Keratinocyte (primary cell): Measurements from ENCODE around the gene CDK15. TPM values are rescaled to one million over a fixed set of nuclear protein-coding genes. Genes with fewer than 3 reads are reported as not detected.

Experiments used
- DNase-seq: peaks from one replicate; pipeline ENCODE4 v3.0.0-alpha.2; 2011; ENCODE audit warnings: low read depth, missing footprints, low spot score
- FAIRE-seq: peaks from 2 replicates; lab custom pipeline; 2011; peaks lifted over from hg19 to GRCh38; lab: Jason Lieb, UNC
- H2AFZ ChIP-seq: 2 replicates; pipeline ENCODE4 v1.6.0; 2012; ENCODE audit warnings: low read length, control low read depth, inconsistent platforms; ENCODE audit not compliant: control insufficient read depth
- H3K27ac ChIP-seq: 2 replicates; pipeline ENCODE4 v1.5.1; 2011; ENCODE audit warnings: low read length; ENCODE audit not compliant: control insufficient read depth, insufficient read depth
- H3K27me3 ChIP-seq: 3 replicates; pipeline ENCODE4 v1.6.0; 2011; ENCODE audit warnings: low read length; ENCODE audit not compliant: control insufficient read depth, insufficient read depth; ENCODE audit errors: extremely low read depth
- H3K36me3 ChIP-seq, 2 experiments: 2 replicates in 1 of 2; 3 replicates in 1 of 2; pipeline ENCODE4 v1.5.1; 2011; ENCODE audit warnings: low read length in 2 of 2, mild to moderate bottlenecking in 1 of 2; ENCODE audit not compliant: control insufficient read depth in 2 of 2, insufficient read depth in 2 of 2; ENCODE audit errors: extremely low read depth in 1 of 2
- H3K4me1 ChIP-seq: 3 replicates; pipeline ENCODE4 v1.5.1; 2011; ENCODE audit warnings: low read length; ENCODE audit not compliant: control insufficient read depth, insufficient read depth; ENCODE audit errors: extremely low read depth
- H3K4me2 ChIP-seq: 3 replicates; pipeline ENCODE4 v1.6.0; 2011; ENCODE audit warnings: low read depth, low read length; ENCODE audit not compliant: control insufficient read depth, insufficient read depth; ENCODE audit errors: extremely low read depth
- H3K4me3 ChIP-seq, 3 experiments: fragments of 200-600 bp in 1 of 3; sonication (generic) in 1 of 3; 2 replicates in 2 of 3; 3 replicates in 1 of 3; pipeline ENCODE4 v1.5.1; 2011 to 2016; ENCODE audit warnings: low read length in 3 of 3, mild to moderate bottlenecking in 3 of 3, control low read depth in 2 of 3, inconsistent platforms in 1 of 3, low read depth in 1 of 3, mixed read lengths in 1 of 3, mixed run types in 1 of 3, moderate library complexity in 1 of 3; ENCODE audit not compliant: control insufficient read depth in 2 of 3, insufficient read depth in 2 of 3; ENCODE audit errors: extremely low read depth in 1 of 3
- H3K79me2 ChIP-seq: 2 replicates; pipeline ENCODE4 v1.6.0; 2012; ENCODE audit warnings: low read length; ENCODE audit not compliant: control insufficient read depth, insufficient read depth
- H3K9ac ChIP-seq: 3 replicates; pipeline ENCODE4 v1.6.0; 2011; ENCODE audit warnings: low read length; ENCODE audit not compliant: control insufficient read depth, insufficient read depth; ENCODE audit errors: extremely low read depth
- H3K9me1 ChIP-seq: 3 replicates; pipeline ENCODE4 v1.6.0; 2011; ENCODE audit warnings: low read length; ENCODE audit not compliant: control insufficient read depth, insufficient read depth; ENCODE audit errors: extremely low read depth
- H3K9me3 ChIP-seq: 2 replicates; pipeline ENCODE4 v1.5.1; 2012; ENCODE audit warnings: low read depth, low read length; ENCODE audit not compliant: control insufficient read depth
- H4K20me1 ChIP-seq: 3 replicates; pipeline ENCODE4 v1.6.0; 2011; ENCODE audit warnings: low read length; ENCODE audit not compliant: control insufficient read depth, insufficient read depth; ENCODE audit errors: extremely low read depth
- EZH2 ChIP-seq: IDR thresholded peaks from one replicate; pipeline ENCODE4 v1.6.1; 2012; ENCODE audit warnings: inconsistent platforms, mild to moderate bottlenecking, low read length, moderate library complexity
- dilution Hi-C: fragments of 300-500 bp; cut with MboI; formaldehyde crosslinking; loops from one replicate; pipeline ENCODE4 v1.7.0; 2020; ENCODE audit warnings: low sequenced_read_pairs; ENCODE audit not compliant: extremely low pct_ligation_motif_present
- polyA plus RNA-seq, 5 experiments: library from polyadenylated mRNA; depleted of rRNA in 3 of 5; stranded (reverse) in 3 of 5; stranded (forward) in 1 of 5; unstranded in 1 of 5; fragments of >200 nt; gene quantifications; 1 replicate in 1 of 5; 2 replicates in 3 of 5; 3 replicates in 1 of 5; pipeline versions ENCODE4 v1.2.1 to v1.2.3, GENCODE V29; 2011 to 2012; ENCODE audit warnings: missing spikeins in 2 of 5, low read depth in 1 of 5, low replicate concordance in 1 of 5
- TF ChIP-seq, protein P1 (sequence below), 3 experiments: IDR thresholded peaks in 1 of 3; conservative IDR thresholded peaks in 1 of 3; optimal IDR thresholded peaks in 1 of 3; 2 replicates in 2 of 3; 3 replicates in 1 of 3; pipeline versions ENCODE3 to v1.5.1; 2011; ENCODE audit warnings: low read length in 3 of 3, mild to moderate bottlenecking in 3 of 3, moderate library complexity in 2 of 3, control low read depth in 1 of 3, inconsistent platforms in 1 of 3; ENCODE audit not compliant: insufficient read depth in 2 of 3; ENCODE audit errors: extremely low read depth in 1 of 3

The CDK15 gene
- polyA plus RNA-seq, 1 donor (not counting 4 experiments of a cell fraction or from before 2014, with no cell fraction given), result 0.96 TPM

DNA sequence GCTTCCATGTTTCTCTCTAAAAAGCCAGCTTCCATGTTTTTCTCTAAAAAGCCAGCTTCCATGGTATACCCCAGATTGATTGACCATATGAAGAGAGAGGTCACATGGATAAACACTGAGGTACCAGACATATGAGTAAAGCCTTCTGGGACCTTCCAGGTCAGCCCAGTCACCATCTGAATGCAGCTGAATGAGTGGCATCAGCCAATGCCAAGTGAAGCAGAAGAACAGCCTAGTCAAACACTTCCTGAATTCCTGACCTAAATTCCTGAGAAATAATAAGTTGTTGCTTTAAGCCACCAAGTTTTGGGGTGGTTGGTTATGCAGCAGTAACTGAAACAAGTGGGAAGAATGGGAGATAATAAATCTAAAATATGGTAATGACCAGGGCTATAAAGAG, 19.9 kb upstream of the CDK15 start:
- no peaks in the 10 kb centered on the region for H3K27me3 ChIP-seq
- no peaks in the 10 kb centered on the region for H4K20me1 ChIP-seq
- no peak overlapping the region for H3K9ac ChIP-seq
- H3K27ac ChIP-seq, result no peak overlapping the region
- dilution Hi-C loops, result no loop called here
- no peak for FAIRE-seq
- TF ChIP-seq, protein P1, sequence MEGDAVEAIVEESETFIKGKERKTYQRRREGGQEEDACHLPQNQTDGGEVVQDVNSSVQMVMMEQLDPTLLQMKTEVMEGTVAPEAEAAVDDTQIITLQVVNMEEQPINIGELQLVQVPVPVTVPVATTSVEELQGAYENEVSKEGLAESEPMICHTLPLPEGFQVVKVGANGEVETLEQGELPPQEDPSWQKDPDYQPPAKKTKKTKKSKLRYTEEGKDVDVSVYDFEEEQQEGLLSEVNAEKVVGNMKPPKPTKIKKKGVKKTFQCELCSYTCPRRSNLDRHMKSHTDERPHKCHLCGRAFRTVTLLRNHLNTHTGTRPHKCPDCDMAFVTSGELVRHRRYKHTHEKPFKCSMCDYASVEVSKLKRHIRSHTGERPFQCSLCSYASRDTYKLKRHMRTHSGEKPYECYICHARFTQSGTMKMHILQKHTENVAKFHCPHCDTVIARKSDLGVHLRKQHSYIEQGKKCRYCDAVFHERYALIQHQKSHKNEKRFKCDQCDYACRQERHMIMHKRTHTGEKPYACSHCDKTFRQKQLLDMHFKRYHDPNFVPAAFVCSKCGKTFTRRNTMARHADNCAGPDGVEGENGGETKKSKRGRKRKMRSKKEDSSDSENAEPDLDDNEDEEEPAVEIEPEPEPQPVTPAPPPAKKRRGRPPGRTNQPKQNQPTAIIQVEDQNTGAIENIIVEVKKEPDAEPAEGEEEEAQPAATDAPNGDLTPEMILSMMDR (optimal IDR thresholded peaks at IDR 0.05 in 1 of 3, IDR thresholded peaks at IDR 0.05 in 1 of 3, conservative IDR thresholded peaks at IDR 0.05 in 1 of 3; ENCODE audit: extremely low read depth in 1 of 3, insufficient read depth in 2 of 3, low read length in 3 of 3), result no peak
- TF ChIP-seq EZH2, result no peak
- no peak overlapping the region for H2AFZ ChIP-seq
- DNase-seq, result no peak
- H3K79me2 ChIP-seq, result no peaks in the 10 kb centered on the region
- H3K4me2 ChIP-seq, result no peak overlapping the region
- H3K4me3 ChIP-seq, result no peak overlapping the region
- no peaks in the 10 kb centered on the region for H3K9me3 ChIP-seq
- H3K4me1 ChIP-seq, result no peaks in the 10 kb centered on the region
- H3K36me3 ChIP-seq, result no peaks in the 10 kb centered on the region
- no peaks in the 10 kb centered on the region for H3K9me1 ChIP-seq

DNA sequence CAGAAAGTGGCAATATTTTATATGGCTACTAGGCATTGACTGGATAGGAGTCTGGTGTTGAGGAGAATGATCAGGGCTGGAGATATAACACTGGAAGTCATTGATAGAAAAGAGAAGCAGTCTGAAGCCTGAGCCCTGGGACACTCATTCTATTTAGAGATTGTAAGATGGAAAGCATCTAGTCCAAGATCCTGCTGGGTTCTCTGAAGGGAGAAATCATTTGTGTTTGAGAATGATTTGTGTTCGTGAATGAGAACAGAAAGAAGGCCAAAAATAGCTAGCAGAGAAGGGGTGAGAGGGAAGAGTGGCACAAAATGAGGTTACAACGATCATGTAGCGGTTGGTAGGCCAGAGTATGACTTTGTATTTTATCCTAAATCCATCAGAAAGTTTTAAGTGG, 18.0 kb upstream of the CDK15 start:
- Histone ChIP-seq H3K27me3 (no peaks in the 10 kb centered on the region), H3K4me2 (no peak overlapping the region), H3K4me1 (no peaks in the 10 kb centered on the region), H4K20me1 (no peaks in the 10 kb centered on the region), H3K9ac (no peak overlapping the region), H3K9me3 (no peaks in the 10 kb centered on the region), H2AFZ (no peak overlapping the region), H3K27ac (no peak overlapping the region), H3K79me2 (no peaks in the 10 kb centered on the region), H3K36me3 (no peaks in the 10 kb centered on the region), H3K4me3 (no peak overlapping the region), H3K9me1 (no peaks in the 10 kb centered on the region)
- FAIRE-seq, result no peak
- DNase-seq, result no peak
- TF ChIP-seq, protein P1 (optimal IDR thresholded peaks at IDR 0.05 in 1 of 3, IDR thresholded peaks at IDR 0.05 in 1 of 3, conservative IDR thresholded peaks at IDR 0.05 in 1 of 3; ENCODE audit: extremely low read depth in 1 of 3, insufficient read depth in 2 of 3, low read length in 3 of 3), result no peak
- TF ChIP-seq EZH2, result no peak
- dilution Hi-C loops, result no loop called here
